Epithelial cell of esophagus (primary cell): ENCODE results near the gene LRRC59.

Source experiments
- DNase-seq: peaks from one replicate; pipeline ENCODE4 v3.0.0; 2010; ENCODE audit warnings: low read depth
- H3K4me3 ChIP-seq: 2 replicates; pipeline ENCODE4 v1.5.1; 2011; ENCODE audit warnings: mild to moderate bottlenecking, low read length, control low read depth
- CTCF ChIP-seq: IDR thresholded peaks from 2 replicates; pipeline ENCODE4 v1.5.1; 2011; ENCODE audit warnings: low read depth, mild to moderate bottlenecking, low read length, control low read depth, inconsistent platforms; ENCODE audit not compliant: insufficient read depth; ENCODE audit errors: missing control alignments

Gene LRRC59

DNA sequence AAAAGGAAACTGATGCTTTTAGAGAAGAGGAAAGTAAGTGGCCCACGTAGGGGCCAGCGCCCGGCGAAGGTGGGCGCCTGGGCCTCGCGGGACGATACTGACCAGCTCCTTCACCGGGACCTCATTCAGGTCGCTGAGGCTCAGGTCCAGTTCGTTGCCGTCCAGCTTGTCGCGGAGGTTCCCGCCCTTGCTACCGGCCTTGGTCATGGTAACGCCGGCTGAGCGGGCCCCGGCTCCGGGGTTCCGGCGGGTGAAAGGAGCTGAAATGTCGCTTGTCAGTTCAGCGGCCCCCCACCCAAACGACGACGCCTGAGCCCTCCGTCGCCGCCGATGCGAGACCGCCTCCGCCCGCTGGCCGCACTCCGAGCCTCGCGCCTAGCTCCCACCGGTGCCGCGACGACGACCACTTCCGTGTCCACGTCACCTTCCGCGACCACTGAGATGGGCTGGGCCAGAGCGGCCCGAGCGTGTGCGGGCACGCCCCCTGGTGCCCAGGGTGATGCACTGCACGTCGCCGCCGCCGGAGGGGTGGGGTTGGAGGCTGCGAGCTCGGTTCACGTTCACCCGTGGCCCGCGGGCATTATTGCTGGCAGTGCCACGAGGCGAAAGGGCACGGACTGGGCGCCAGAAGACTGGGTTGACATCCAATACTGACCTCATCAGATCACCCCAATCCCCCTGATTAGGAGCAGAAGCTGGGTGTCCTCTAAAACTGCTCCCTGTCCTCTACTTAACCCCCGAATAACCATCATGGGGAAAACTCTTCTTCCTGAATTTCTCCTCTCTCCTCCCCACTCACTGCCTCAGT is at the start of gene LRRC59:
LRRC59 (minus strand) TSS at position 413 of the 808 bp plus-strand sequence; CDS start at position 207, 206 bp downstream.
- peak within 1 kb of the TSS; percentile 98 for H3K4me3 ChIP-seq
- peak; percentile 77 for TF ChIP-seq CTCF
- peak; percentile 85 for DNase-seq

GRCh38 chr17:50445730-50446325 is 48.5 kb upstream of the LRRC59 start:
- no peak for DNase-seq
- no peak overlapping the region for H3K4me3 ChIP-seq
- no peak for TF ChIP-seq CTCF

DNA sequence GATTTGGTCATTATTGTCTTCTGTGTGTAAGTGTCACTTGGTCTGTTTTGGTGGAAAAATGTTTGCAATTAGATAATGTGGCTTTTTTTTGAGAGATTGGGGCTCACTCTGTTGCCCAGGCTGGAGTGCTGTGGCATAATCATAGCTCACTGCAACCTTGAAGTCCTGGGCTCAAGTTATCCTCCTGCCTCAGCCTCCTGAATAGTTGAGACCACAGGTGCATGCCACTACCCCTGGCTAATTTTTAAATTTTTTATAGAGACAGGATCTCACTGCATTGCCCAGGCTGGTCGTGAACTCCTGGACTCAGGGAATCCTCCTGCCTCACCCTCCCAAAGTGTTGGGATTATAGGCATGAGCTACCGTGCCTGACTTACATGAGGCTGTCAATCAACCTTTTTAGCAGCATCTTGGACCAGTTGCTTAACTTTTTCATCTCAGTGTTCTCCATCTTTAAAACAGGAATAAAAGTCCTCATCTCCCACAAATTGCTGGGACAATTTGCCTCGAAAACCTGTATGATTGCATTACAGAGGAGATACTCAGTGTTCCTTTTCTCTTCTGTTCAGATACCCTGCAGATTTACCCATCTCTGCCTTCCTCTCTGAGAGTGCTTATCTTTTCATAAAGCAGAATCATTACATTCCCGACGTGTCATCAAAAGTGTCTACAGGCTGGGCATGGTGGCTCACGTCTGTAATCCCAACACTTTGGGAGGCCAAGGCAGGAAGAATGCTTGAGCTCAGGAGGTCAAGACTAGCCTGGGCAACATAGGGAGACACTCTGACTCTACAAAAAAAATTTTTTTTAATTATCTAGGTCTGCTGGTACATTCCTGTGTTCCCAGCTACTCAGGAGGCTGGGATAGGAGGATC is 47.8 kb upstream of the LRRC59 start:
- TF ChIP-seq CTCF: no peak
- DNase-seq: no peak
- no peak overlapping the region for H3K4me3 ChIP-seq

GRCh38 chr17:50443505-50443974 is 46.2 kb upstream of the LRRC59 start:
- H3K4me3 ChIP-seq: no peak overlapping the region
- TF ChIP-seq CTCF: no peak
- DNase-seq: no peak

DNA sequence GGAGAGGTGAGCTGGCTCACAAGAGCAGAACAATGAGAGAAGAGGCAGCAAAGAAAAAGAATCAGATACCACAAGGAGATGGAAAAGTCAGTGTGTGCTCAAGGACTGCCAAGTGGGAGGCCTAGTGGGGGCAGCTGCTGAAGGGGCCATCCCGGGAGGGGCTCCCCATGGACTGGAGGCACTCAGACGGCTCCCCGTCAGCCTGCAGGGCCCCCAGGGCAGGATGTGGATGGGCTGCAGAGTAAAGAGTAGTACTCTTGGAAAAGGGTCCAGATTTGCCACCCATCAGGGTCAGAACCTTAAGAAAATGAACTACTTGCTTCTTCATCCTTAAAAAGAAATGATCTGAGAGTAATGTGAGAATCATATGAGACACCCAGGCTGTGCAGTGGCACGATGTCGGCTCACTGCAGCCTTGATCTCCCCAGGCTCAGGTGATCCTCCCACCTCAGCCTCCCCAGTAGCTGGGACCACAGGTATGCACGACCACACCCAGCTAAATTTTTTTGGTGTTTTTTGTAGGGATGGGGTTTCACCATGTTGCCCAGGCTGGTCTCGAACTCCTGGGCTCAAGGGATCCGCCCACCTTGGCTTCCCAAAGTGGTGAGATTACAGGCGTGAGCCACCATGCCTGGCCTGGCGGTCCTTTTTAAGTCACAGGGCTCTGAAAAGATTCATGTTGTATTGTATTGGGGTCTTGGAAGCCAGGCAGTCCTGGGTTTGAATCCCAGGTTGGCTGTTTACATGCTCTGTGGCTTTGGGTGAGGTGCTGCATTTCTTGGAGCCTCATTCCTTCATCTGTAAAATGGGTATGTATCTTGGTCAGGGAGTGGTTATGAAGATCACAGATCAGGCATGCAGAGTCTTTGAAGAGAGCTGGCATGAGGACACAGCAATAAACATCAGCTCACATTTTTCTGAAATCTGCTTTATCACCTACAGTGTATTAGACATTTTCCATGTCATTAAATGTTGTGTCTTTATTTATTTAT is 43.8 kb upstream of the LRRC59 start:
- no peak for TF ChIP-seq CTCF
- H3K4me3 ChIP-seq: no peak overlapping the region
- no peak for DNase-seq
